Measurements from ENCODE around the gene BRD4. TPM values are rescaled to one million over a fixed set of nuclear protein-coding genes. Genes with fewer than 3 reads are reported as not detected.

Gene BRD4
- total RNA-seq (10 to 100 TPM; 36.2 to 53.3 (median 39.9) TPM), polyA plus RNA-seq (10 to 100 TPM; 16.9 to 41.2 TPM)

DNA sequence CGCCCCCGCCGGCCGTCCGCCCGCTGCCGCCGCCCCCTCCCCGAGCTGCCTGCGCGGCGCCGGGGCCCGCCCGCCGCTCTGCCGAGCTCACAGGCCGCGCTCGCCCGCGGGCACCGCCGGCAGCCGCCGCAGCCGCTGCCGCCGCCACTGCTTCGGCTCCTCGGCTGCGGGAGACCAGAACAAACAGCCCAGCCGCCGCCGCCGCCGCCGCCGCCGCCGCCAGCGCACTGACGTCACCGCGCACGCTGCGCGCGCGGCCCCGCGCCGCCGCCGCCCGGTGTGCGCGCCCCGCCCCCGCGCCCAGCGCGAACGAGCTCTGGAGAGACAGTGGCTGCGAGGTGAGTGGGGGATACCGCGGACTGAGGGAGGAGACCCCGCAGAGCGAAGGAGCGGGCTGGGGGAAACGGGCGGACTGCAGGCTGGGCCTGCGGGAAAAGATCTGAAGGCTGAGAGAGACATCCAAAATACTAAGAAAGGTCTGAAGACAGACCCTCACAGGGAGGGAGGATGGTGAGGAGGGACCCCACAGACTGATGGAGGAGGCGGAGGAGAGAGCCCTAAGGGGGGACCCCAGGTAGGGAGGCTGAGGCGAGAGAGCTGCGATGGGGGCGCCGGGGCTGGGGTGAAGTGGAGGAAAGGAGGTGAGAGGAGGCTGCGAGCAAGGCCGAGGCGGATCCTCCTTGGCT is at the start of gene BRD4:
TSS of gene BRD4 (minus strand) at position 229 of the 686 bp plus-strand sequence. CDS start 59,440 bp downstream, outside the sequence.
- intact Hi-C loops (cut with DNase I) = no loop called here
- ATAC-seq = peak; percentile 79 to 86 (median 82)
- FAIRE-seq = no peak
- Histone ChIP-seq H3K4me1 (peaks cover 6 to 29% (median 20%) of the 10 kb centered on the region in 3 donors), H3K4me3 (peak within 1 kb of the TSS; percentile 63 to 98 (median 81)), H3K36me3 (no peaks in the 10 kb centered on the region), H3K27me3 (no peaks in the 10 kb centered on the region), H3K9me3 (no peaks in the 10 kb centered on the region), H3K27ac (peak within 1 kb of the TSS; percentile 59 to 89 (median 86))
- 2 to 4% methylated on average over 34 to 81 of the region's 81 CpGs for WGBS, 2 donors
- no peak for TF ChIP-seq CTCF (IDR thresholded peaks at IDR 0.05)
- peak; percentile 66 to 90 (median 78) for DNase-seq

GRCh38 chr19:15381864-15382263 is 49.5 kb upstream of the BRD4 start:
- 90 to 92% methylated on average over 6 of the region's 6 CpGs for WGBS, 2 donors
- Histone ChIP-seq H3K27me3 (no peaks in the 10 kb centered on the region), H3K9me3 (no peaks in the 10 kb centered on the region), H3K36me3 (no peaks in the 10 kb centered on the region), H3K4me1 (peaks cover 0 to 12% (median 0%) of the 10 kb centered on the region in 3 donors), H3K27ac (no peak overlapping the region), H3K4me3 (no peak overlapping the region)
- FAIRE-seq (no peak), DNase-seq (no peak), ATAC-seq (no peak)
- intact Hi-C loops (cut with DNase I) = no loop called here
- TF ChIP-seq CTCF (IDR thresholded peaks at IDR 0.05) = no peak

GRCh38 chr19:15381429-15381828 is 49.1 kb upstream of the BRD4 start:
- WGBS, 2 donors = 82 to 88% methylated on average over 2 of the region's 2 CpGs
- intact Hi-C loops (cut with DNase I) = no loop called here
- ATAC-seq (no peak), FAIRE-seq (no peak), DNase-seq (no peak)
- Histone ChIP-seq H3K9me3 (no peaks in the 10 kb centered on the region), H3K27ac (no peak overlapping the region), H3K27me3 (no peaks in the 10 kb centered on the region), H3K36me3 (no peaks in the 10 kb centered on the region), H3K4me1 (peaks cover 0 to 15% (median 0%) of the 10 kb centered on the region in 3 donors), H3K4me3 (no peak overlapping the region)
- no peak for TF ChIP-seq CTCF (IDR thresholded peaks at IDR 0.05)

DNA sequence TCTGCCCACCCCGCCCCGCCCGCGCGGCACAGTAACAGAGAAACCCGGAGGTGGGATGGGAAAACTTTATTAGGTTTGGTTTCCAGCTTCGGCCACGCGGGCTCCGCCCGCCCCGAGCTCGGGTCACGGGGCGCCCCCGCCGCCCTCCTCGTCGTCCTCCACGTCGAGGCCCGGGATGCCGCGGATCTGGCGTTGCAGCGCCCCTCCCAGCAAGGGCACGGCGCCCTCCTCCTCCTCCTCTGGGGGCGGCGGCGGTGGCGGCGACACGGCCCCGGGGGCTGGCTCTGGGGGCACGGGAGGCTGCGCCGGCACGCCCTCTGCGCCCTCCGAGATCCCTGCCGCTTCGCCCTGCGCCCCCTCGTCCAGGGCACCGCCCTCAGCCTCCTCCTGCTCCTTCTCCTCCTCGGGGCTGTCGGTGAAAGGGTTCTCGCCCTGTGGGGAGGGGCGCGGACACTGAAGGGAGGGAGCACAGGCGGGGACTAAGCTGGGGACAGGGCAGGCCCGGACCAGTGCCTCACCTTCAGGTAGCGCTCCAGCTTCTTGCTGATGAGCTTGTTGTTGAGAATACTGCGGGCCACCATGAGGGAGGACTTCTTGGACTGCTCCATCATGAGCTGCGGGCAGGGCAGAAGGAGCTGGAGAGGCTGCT is 47.8 kb upstream of the BRD4 start:
- Histone ChIP-seq H3K4me1 (peaks cover 0 to 15% (median 0%) of the 10 kb centered on the region in 3 donors), H3K36me3 (no peaks in the 10 kb centered on the region), H3K9me3 (no peaks in the 10 kb centered on the region), H3K27ac (peak overlapping the region; percentile 54 to 96 (median 76)), H3K27me3 (no peaks in the 10 kb centered on the region), H3K4me3 (peak overlapping the region; percentile 71 to 99 (median 96))
- FAIRE-seq = no peak
- intact Hi-C loops (cut with DNase I) = no loop called here
- no peak for TF ChIP-seq CTCF (IDR thresholded peaks at IDR 0.05)
- WGBS, 2 donors = 5 to 8% methylated on average over 26 to 56 of the region's 56 CpGs
- DNase-seq = peak in 4 of 6 donors; percentile 51 to 82 (median 65)
- peak; percentile 7 to 16 (median 9) for ATAC-seq
